ENCODE measurements around the gene EPHA7.

Gene EPHA7

DNA sequence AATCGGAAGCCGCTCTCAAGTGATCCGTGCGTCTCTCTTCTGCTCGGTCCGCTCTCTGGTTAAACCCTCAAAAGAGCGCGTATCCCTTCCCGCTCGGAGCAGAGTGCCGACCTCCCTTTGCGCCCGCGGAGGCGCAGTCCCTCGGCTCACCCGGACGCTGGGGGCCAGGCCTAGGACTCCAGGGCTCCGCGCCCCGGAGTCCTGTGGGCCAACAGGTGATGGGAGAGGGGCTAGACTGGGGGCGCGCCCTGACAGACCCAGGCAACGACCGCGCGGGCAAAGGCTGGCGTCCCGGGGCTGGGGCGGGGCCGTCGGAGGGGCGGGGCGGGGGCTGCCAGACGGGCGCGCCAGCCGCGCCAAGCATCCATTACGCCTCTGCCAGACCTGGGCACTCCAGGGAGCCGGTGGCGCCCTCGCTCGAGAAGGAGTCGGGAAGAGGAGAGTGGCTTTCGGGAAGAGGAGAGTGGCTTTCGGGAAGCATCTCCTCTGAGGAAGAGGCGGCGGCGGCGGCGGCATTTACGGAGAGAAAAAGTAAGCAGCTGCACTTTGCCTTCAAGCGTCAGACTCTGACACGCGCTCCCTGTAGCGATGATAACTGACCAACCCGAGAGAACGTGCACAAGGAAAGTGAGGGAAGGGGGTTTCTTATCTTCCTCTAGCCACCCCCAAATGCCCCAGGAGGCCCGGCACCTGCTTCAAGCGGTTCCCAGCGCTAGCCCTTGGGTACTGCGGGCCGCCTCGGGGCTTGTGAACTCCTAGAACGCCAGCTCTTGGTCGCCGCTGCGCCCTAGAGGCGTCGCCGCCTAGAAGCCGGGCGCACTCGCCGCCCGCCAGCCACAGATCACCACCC lies 2.6 kb downstream of the EPHA7 start:
- TF ChIP-seq, protein P1, sequence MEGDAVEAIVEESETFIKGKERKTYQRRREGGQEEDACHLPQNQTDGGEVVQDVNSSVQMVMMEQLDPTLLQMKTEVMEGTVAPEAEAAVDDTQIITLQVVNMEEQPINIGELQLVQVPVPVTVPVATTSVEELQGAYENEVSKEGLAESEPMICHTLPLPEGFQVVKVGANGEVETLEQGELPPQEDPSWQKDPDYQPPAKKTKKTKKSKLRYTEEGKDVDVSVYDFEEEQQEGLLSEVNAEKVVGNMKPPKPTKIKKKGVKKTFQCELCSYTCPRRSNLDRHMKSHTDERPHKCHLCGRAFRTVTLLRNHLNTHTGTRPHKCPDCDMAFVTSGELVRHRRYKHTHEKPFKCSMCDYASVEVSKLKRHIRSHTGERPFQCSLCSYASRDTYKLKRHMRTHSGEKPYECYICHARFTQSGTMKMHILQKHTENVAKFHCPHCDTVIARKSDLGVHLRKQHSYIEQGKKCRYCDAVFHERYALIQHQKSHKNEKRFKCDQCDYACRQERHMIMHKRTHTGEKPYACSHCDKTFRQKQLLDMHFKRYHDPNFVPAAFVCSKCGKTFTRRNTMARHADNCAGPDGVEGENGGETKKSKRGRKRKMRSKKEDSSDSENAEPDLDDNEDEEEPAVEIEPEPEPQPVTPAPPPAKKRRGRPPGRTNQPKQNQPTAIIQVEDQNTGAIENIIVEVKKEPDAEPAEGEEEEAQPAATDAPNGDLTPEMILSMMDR (IDR thresholded peaks at IDR 0.05; ENCODE audit: low read depth, low read length, poor library complexity, severe bottlenecking) = no peak
- no peak for TF ChIP-seq EZH2phosphoT487 (IDR thresholded peaks at IDR 0.05; ENCODE audit: borderline replicate concordance, low read length)
- Histone ChIP-seq H3K27ac (ENCODE audit: low read depth, low read length) (no peak overlapping the region), H3K4me3 (ENCODE audit: low read length) (no peak overlapping the region), H3K79me2 (ENCODE audit: control insufficient read depth, low read length) (no peaks in the 10 kb centered on the region), H3K9me3 (ENCODE audit: control insufficient read depth, insufficient read depth, low read length) (no peaks in the 10 kb centered on the region; the same call in 1 of the 2 replicates), H3F3A (ENCODE audit: control insufficient read depth, insufficient read depth) (no peaks in the 10 kb centered on the region), H4K20me1 (ENCODE audit: control insufficient read depth, insufficient read depth, low read depth, low read length) (no peaks in the 10 kb centered on the region), H3K27me3 (ENCODE audit: control insufficient read depth, low read length) (no peaks in the 10 kb centered on the region), H3K36me3 (ENCODE audit: control insufficient read depth, low read length) (no peaks in the 10 kb centered on the region), H3K4me2 (ENCODE audit: low read length) (no peak overlapping the region), H3K9me2 (replicated peaks; ENCODE audit: control insufficient read depth, low read length) (no peaks in the 10 kb centered on the region), H3K4me1 (ENCODE audit: control insufficient read depth, low read length) (no peaks in the 10 kb centered on the region)

DNA sequence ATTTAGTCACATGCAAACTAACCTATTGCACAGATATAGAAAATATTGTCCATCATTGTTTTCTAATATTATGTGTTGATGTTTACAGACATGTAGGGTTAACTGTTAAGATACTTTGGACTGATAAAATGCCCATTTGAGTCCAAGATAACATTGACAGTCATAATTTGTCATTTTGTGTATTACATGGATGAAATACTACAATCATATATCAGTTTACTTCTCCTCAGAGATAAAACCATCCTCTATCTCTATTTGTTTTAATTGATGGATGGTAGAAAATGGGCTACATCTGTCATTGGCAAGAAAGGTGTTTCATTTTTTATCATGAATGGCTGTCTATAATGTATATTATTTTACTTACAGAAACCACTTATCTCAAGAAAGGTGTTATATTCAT lies 6.2 kb downstream of the EPHA7 start:
- no peak overlapping the region for H3K4me2 ChIP-seq (ENCODE audit: low read length)
- no peaks in the 10 kb centered on the region for H3F3A ChIP-seq (ENCODE audit: control insufficient read depth, insufficient read depth)
- no peaks in the 10 kb centered on the region for H3K79me2 ChIP-seq (ENCODE audit: control insufficient read depth, low read length)
- no peak overlapping the region for H3K4me3 ChIP-seq (ENCODE audit: low read length)
- no peaks in the 10 kb centered on the region for H4K20me1 ChIP-seq (ENCODE audit: control insufficient read depth, insufficient read depth, low read depth, low read length)
- H3K4me1 ChIP-seq (ENCODE audit: control insufficient read depth, low read length) = no peaks in the 10 kb centered on the region
- H3K9me3 ChIP-seq (ENCODE audit: control insufficient read depth, insufficient read depth, low read length) = no peaks in the 10 kb centered on the region; the same call in 1 of the 2 replicates
- H3K9me2 ChIP-seq (replicated peaks; ENCODE audit: control insufficient read depth, low read length) = no peaks in the 10 kb centered on the region
- no peaks in the 10 kb centered on the region for H3K36me3 ChIP-seq (ENCODE audit: control insufficient read depth, low read length)
- no peaks in the 10 kb centered on the region for H3K27me3 ChIP-seq (ENCODE audit: control insufficient read depth, low read length)
- TF ChIP-seq EZH2phosphoT487 (IDR thresholded peaks at IDR 0.05; ENCODE audit: borderline replicate concordance, low read length) = no peak
- TF ChIP-seq, protein P1 (IDR thresholded peaks at IDR 0.05; ENCODE audit: low read depth, low read length, poor library complexity, severe bottlenecking) = no peak
- H3K27ac ChIP-seq (ENCODE audit: low read depth, low read length) = no peak overlapping the region

DNA sequence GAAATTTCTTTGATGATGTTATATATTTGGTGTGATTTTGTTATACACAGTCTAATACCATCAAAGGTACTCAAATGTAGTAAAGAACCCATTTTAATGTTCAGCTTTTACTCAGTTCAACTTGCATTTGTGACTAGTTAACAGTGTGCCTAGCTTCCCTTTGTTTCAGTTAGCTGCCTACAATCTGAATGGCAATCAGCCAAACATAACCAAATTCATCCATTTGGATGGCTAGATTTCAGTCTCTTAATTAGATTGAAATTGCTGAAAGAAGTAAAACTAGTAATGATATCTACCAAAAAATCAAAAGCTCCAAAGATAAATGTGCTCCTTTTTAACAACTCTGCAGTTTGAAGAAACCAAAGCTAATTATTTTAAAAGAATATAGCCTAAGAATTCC lies 6.9 kb downstream of the EPHA7 start:
- Histone ChIP-seq H3F3A (ENCODE audit: control insufficient read depth, insufficient read depth) (no peaks in the 10 kb centered on the region), H3K36me3 (ENCODE audit: control insufficient read depth, low read length) (no peaks in the 10 kb centered on the region), H3K79me2 (ENCODE audit: control insufficient read depth, low read length) (no peaks in the 10 kb centered on the region), H3K4me2 (ENCODE audit: low read length) (no peak overlapping the region), H3K27ac (ENCODE audit: low read depth, low read length) (no peak overlapping the region), H3K9me2 (replicated peaks; ENCODE audit: control insufficient read depth, low read length) (no peaks in the 10 kb centered on the region), H3K9me3 (ENCODE audit: control insufficient read depth, insufficient read depth, low read length) (no peaks in the 10 kb centered on the region; the same call in 1 of the 2 replicates), H4K20me1 (ENCODE audit: control insufficient read depth, insufficient read depth, low read depth, low read length) (no peaks in the 10 kb centered on the region), H3K27me3 (ENCODE audit: control insufficient read depth, low read length) (no peaks in the 10 kb centered on the region), H3K4me3 (ENCODE audit: low read length) (no peak overlapping the region), H3K4me1 (ENCODE audit: control insufficient read depth, low read length) (no peaks in the 10 kb centered on the region)
- TF ChIP-seq EZH2phosphoT487 (IDR thresholded peaks at IDR 0.05; ENCODE audit: borderline replicate concordance, low read length) = no peak
- TF ChIP-seq, protein P1 (IDR thresholded peaks at IDR 0.05; ENCODE audit: low read depth, low read length, poor library complexity, severe bottlenecking) = no peak

Measured in DOHH2 (cell line).